Fibroblast of lung (primary cell): Measurements from ENCODE around the gene WDFY2.

Source experiments
- CTCF ChIP-seq, 2 donors: IDR thresholded peaks in 1 of 2; conservative IDR thresholded peaks in 1 of 2; 1 replicate in 1 of 2; 2 replicates in 1 of 2; pipeline ENCODE4 v1.5.1; 2011 to 2012; ENCODE audit warnings: low read length in 2 of 2, control low read depth in 1 of 2, inconsistent platforms in 1 of 2, low read depth in 1 of 2, mild to moderate bottlenecking in 1 of 2
- EZH2 ChIP-seq: IDR thresholded peaks from 2 replicates; pipeline ENCODE4 v1.5.1; 2012; ENCODE audit warnings: low read length, control low read depth, mild to moderate bottlenecking; ENCODE audit errors: missing control alignments

- TF ChIP-seq CTCF (conservative IDR thresholded peaks at IDR 0.05 in 1 of 2, IDR thresholded peaks at IDR 0.05 in 1 of 2; ENCODE audit: low read depth in 1 of 2, low read length in 2 of 2) (no peak), EZH2 (no peak)
Measured at GRCh38 chr13:51721496-51721895, 137.2 kb downstream of the WDFY2 start.
